ENCODE measurements around the gene PXYLP1.

- TF ChIP-seq POLR2AphosphoS5 (IDR thresholded peaks at IDR 0.05; ENCODE audit: low read depth) (no peak), CTCF (IDR thresholded peaks at IDR 0.05; ENCODE audit: insufficient read depth, low read length) (no peak), SPI1 (IDR thresholded peaks at IDR 0.05; ENCODE audit: borderline replicate concordance, low read depth) (no peak)
These were observed 79.5 kb downstream of the PXYLP1 start for GRCh38 chr3:141311170-141311495.
